ENCODE results near the gene KIAA0232.
"Not testable (repeated sequence)": the region's sequence is repeated elsewhere in the genome, so short reads cannot be mapped to it uniquely, and the experiment has no call there.

The KIAA0232 gene

DNA sequence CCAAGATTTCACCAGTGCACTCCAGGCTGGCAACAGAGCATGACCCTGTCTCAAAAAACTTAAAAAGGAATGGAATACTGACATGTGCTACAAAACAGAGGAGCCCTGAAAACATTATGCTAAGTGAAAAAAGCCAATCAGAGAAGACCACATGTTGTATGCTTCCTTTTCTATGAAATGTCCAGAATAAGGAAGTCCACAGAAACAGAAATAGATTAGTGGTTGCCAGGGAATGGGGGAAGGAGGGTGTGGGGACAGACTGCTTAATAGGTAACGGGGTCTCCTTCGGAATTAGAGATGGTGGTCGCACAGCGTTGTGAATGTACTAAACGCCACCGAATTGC, 30.1 kb upstream of the KIAA0232 start:
- TF ChIP-seq, protein P1, sequence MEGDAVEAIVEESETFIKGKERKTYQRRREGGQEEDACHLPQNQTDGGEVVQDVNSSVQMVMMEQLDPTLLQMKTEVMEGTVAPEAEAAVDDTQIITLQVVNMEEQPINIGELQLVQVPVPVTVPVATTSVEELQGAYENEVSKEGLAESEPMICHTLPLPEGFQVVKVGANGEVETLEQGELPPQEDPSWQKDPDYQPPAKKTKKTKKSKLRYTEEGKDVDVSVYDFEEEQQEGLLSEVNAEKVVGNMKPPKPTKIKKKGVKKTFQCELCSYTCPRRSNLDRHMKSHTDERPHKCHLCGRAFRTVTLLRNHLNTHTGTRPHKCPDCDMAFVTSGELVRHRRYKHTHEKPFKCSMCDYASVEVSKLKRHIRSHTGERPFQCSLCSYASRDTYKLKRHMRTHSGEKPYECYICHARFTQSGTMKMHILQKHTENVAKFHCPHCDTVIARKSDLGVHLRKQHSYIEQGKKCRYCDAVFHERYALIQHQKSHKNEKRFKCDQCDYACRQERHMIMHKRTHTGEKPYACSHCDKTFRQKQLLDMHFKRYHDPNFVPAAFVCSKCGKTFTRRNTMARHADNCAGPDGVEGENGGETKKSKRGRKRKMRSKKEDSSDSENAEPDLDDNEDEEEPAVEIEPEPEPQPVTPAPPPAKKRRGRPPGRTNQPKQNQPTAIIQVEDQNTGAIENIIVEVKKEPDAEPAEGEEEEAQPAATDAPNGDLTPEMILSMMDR (IDR thresholded peaks at IDR 0.05), result no peak
- H3K27ac ChIP-seq, result no peak overlapping the region
- no peaks in the 10 kb centered on the region for H3K4me1 ChIP-seq

DNA sequence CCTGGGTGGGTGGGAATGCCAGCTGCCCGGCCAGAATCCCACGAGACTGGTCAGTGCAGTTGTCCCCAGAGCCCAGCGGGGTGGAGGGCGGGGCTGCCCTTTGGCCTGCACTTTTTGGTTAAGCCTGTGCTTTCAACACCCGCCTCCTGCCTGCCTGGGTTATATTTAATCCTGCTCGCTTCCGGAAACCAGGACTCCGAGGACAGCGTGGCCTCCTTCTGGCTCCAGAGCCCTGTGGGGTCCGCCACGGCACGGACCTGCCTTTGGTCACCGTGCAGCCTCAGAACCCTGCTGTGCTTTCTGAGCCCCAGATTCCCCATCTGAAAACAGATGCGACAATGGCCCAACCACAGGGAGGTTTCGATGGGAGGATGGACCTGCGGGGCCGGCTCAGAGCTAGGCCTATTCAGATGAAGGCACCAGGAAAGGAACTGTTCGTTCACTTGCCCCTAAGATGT, 29.4 kb upstream of the KIAA0232 start:
- no peaks in the 10 kb centered on the region for H3K36me3 ChIP-seq (ENCODE audit: control insufficient read depth, insufficient read depth, low read length)
- H3K27me3 ChIP-seq (ENCODE audit: control insufficient read depth, insufficient read depth, low read length), result no peaks in the 10 kb centered on the region
- H3K4me3 ChIP-seq (ENCODE audit: low read depth, low read length), result no peak overlapping the region
- no peak overlapping the region for H2AFZ ChIP-seq
- TF ChIP-seq, protein P1 (IDR thresholded peaks at IDR 0.05), result no peak
- no peak overlapping the region for H3K4me2 ChIP-seq (ENCODE audit: low read length)
- no peaks in the 10 kb centered on the region for H3K4me1 ChIP-seq
- no peak overlapping the region for H3K27ac ChIP-seq
- no peaks in the 10 kb centered on the region for H3K9me3 ChIP-seq (ENCODE audit: control insufficient read depth, low read length)
- no peak overlapping the region for H3K9ac ChIP-seq
- no peaks in the 10 kb centered on the region for H3K79me2 ChIP-seq

More for the DNA sequence above, 30.1 kb upstream of the KIAA0232 start:
- Histone ChIP-seq H3K9ac (no peak overlapping the region), H3K4me3 (ENCODE audit: low read depth, low read length) (no peak overlapping the region), H3K36me3 (ENCODE audit: control insufficient read depth, insufficient read depth, low read length) (no peaks in the 10 kb centered on the region), H3K27me3 (ENCODE audit: control insufficient read depth, insufficient read depth, low read length) (no peaks in the 10 kb centered on the region), H2AFZ (no peak overlapping the region), H3K9me3 (ENCODE audit: control insufficient read depth, low read length) (no peaks in the 10 kb centered on the region), H3K4me2 (ENCODE audit: low read length) (no peak overlapping the region), H3K79me2 (no peaks in the 10 kb centered on the region)

DNA sequence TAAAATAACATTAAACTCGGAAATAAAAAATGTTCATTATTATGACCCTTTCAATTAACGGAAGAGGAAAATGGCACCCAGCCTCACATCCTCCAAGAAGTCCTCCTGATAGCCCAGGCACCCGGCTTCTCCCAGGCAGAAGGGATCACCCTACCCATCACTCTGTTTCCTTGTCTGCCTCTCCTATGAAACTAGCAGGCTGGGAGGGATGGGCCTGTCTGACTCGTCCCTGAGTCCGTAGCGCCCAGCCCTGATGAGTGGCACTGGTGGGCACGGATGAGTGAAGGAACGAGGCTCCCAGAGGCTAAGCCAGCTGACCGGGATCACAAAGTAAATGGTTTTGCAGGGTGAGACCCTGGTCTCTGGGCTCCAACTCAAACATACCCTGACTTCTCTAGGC, 28.6 kb upstream of the KIAA0232 start:
- TF ChIP-seq, protein P1 (IDR thresholded peaks at IDR 0.05), result no peak
- no peak overlapping the region for H2AFZ ChIP-seq
- H3K79me2 ChIP-seq, result no peaks in the 10 kb centered on the region
- H3K9ac ChIP-seq, result no peak overlapping the region
- no peaks in the 10 kb centered on the region for H3K36me3 ChIP-seq (ENCODE audit: control insufficient read depth, insufficient read depth, low read length)
- no peak overlapping the region for H3K4me3 ChIP-seq (ENCODE audit: low read depth, low read length)
- H3K4me2 ChIP-seq (ENCODE audit: low read length), result no peak overlapping the region
- no peak overlapping the region for H3K27ac ChIP-seq
- H3K9me3 ChIP-seq (ENCODE audit: control insufficient read depth, low read length), result no peaks in the 10 kb centered on the region
- H3K4me1 ChIP-seq, result no peaks in the 10 kb centered on the region
- H3K27me3 ChIP-seq (ENCODE audit: control insufficient read depth, insufficient read depth, low read length), result no peaks in the 10 kb centered on the region

DNA sequence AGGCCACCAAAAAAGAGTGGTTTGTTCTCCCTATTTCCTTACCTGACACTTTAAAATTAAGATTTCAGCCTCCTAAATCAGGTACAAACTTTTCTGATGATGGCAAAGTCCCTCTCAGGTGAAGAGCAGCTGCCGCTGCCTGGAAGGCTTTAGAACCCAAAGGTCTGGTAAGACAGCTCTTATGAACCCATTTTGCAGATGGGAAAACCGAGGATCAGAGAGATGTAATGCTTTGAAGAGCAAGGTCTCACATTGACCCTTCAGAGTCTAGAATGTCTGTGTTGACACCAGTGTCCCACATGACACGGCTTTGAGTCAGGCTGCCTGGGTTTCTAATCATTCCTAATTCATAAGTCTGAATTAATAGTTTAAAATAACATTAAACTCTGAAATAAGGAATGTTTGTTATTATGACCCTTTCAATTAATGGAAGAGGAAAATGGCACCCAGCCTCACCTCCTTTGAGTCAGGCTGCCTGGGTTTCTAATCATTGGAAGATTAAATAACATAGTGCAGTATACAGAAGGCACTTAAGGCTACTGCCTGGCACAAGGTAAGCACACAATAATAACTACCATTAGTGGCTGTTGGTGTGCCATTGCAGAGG, 27.9 kb upstream of the KIAA0232 start:
- Histone ChIP-seq H3K79me2 (no peaks in the 10 kb centered on the region), H3K4me2 (ENCODE audit: low read length) (no peak overlapping the region), H3K27me3 (ENCODE audit: control insufficient read depth, insufficient read depth, low read length) (no peaks in the 10 kb centered on the region), H3K4me1 (no peaks in the 10 kb centered on the region), H3K27ac (no peak overlapping the region), H3K36me3 (ENCODE audit: control insufficient read depth, insufficient read depth, low read length) (no peaks in the 10 kb centered on the region), H3K9ac (no peak overlapping the region), H3K9me3 (ENCODE audit: control insufficient read depth, low read length) (no peaks in the 10 kb centered on the region), H3K4me3 (ENCODE audit: low read depth, low read length) (no peak overlapping the region), H2AFZ (no peak overlapping the region)
- TF ChIP-seq, protein P1 (IDR thresholded peaks at IDR 0.05), result no peak

DNA sequence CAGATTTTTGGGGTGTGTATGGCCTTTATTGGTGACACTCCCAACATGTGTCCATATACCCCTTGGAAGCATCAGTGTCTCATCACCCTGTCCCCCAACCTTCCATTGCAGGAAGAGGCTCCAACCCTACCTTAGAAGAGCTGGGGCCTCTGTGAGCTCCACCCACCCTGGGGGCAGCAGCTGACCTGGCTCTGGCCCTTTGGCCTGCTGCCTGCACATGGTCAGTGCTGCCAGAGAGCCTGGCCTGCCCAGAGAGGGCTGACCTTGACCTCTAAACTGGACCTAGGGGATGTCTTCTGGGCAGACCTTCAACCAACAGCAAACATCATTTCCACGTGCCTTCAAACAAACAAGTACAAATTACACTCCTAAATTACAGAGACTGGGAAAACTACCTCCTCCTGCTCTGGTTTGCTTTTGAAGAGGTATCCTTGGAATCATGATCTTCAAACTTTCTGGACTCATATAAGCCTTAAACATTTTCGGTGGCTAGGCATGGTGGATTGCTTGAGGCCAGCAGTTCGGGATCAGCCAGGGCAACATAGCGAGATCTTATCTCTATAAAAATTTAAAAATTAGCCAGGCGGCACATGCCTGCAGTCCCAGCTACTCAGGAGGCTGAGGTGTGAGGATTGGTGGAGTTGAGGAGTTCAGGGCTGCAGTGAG, 27.3 kb upstream of the KIAA0232 start:
- Histone ChIP-seq H3K4me1 (no peaks in the 10 kb centered on the region), H3K36me3 (ENCODE audit: control insufficient read depth, insufficient read depth, low read length) (no peaks in the 10 kb centered on the region), H3K4me2 (ENCODE audit: low read length) (no peak overlapping the region), H2AFZ (no peak overlapping the region), H3K27ac (no peak overlapping the region), H3K9me3 (ENCODE audit: control insufficient read depth, low read length) (no peaks in the 10 kb centered on the region), H3K9ac (no peak overlapping the region), H3K27me3 (ENCODE audit: control insufficient read depth, insufficient read depth, low read length) (no peaks in the 10 kb centered on the region), H3K79me2 (no peaks in the 10 kb centered on the region), H3K4me3 (ENCODE audit: low read depth, low read length) (no peak overlapping the region)
- TF ChIP-seq, protein P1 (IDR thresholded peaks at IDR 0.05), result no peak

DNA sequence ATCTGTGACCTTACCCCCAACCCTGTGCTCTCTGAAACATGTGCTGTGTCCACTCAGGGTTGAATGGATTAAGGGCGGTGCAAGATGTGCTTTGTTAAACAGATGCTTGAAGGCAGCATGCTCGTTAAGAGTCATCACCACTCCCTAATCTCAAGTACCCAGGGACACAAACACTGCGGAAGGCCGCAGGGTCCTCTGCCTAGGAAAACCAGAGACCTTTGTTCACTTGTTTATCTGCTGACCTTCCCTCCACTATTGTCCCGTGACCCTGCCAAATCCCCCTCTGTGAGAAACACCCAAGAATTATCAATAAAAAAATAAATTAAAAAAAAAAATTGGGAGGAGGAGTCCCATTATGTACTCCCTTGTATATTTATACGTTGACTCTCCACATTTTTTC, 26.2 kb upstream of the KIAA0232 start:
- not testable (repeated sequence) for H3K4me2 ChIP-seq (ENCODE audit: low read length); H3K79me2 ChIP-seq; H3K9me3 ChIP-seq (ENCODE audit: control insufficient read depth, low read length); H3K27ac ChIP-seq; H2AFZ ChIP-seq; H3K9ac ChIP-seq; H3K27me3 ChIP-seq (ENCODE audit: control insufficient read depth, insufficient read depth, low read length); H3K36me3 ChIP-seq (ENCODE audit: control insufficient read depth, insufficient read depth, low read length); H3K4me3 ChIP-seq (ENCODE audit: low read depth, low read length); H3K4me1 ChIP-seq

All from parathyroid adenoma (tissue), 2 donors.